NCI-H2081 treated with DMSO at 0.1 percent for 48 hours (cell line): ENCODE data around the gene WWOX.
A peak's percentile ranks its signal among the peaks of the same experiment; 100 is the strongest.

Experiments used
- DNase-seq: peaks from one replicate; lab custom pipeline; 2025; lab: John Stamatoyannopoulos, UW

The WWOX gene

GRCh38 chr16:78195797-78196196 is 96.3 kb downstream of the WWOX start:
- no peak for DNase-seq

- DNase-seq = peak; percentile 4
Measured at GRCh38 chr16:78196502-78196901, 97.0 kb downstream of the WWOX start.

GRCh38 chr16:78198288-78198687 is 98.8 kb downstream of the WWOX start:
- no peak for DNase-seq

GRCh38 chr16:78199325-78200022 is 100.0 kb downstream of the WWOX start:
- DNase-seq = no peak

GRCh38 chr16:78200023-78200389 is 100.6 kb downstream of the WWOX start:
- DNase-seq = no peak

- peak; percentile 2 for DNase-seq
Measured at GRCh38 chr16:78200623-78201096, 101.2 kb downstream of the WWOX start.

- DNase-seq = no peak
Measured at GRCh38 chr16:78205506-78205905, 106.1 kb downstream of the WWOX start.

GRCh38 chr16:78206623-78207223 is 107.3 kb downstream of the WWOX start:
- DNase-seq = no peak

GRCh38 chr16:78209951-78210661 is 110.7 kb downstream of the WWOX start:
- no peak for DNase-seq

- DNase-seq = no peak
Measured at GRCh38 chr16:78211020-78211599, 111.7 kb downstream of the WWOX start.

GRCh38 chr16:78211946-78212345 is 112.5 kb downstream of the WWOX start:
- DNase-seq = no peak

- DNase-seq = no peak
Measured at GRCh38 chr16:78212674-78213073, 113.2 kb downstream of the WWOX start.

GRCh38 chr16:78213751-78214150 is 114.3 kb downstream of the WWOX start:
- DNase-seq = no peak

- DNase-seq = no peak
Measured at GRCh38 chr16:78215222-78215621, 115.8 kb downstream of the WWOX start.

GRCh38 chr16:78216166-78216745 is 116.8 kb downstream of the WWOX start:
- DNase-seq = no peak

- DNase-seq = no peak
Measured at GRCh38 chr16:78217276-78217675, 117.8 kb downstream of the WWOX start.

GRCh38 chr16:78218279-78218678 is 118.8 kb downstream of the WWOX start:
- DNase-seq = no peak

- no peak for DNase-seq
Measured at GRCh38 chr16:78218856-78219651, 119.6 kb downstream of the WWOX start.

GRCh38 chr16:78220571-78220970 is 121.1 kb downstream of the WWOX start:
- no peak for DNase-seq

GRCh38 chr16:78221892-78222291 is 122.4 kb downstream of the WWOX start:
- DNase-seq = no peak

- DNase-seq = no peak
Measured at GRCh38 chr16:78224342-78224741, 124.9 kb downstream of the WWOX start.

- DNase-seq = no peak
Measured at GRCh38 chr16:78225919-78226318, 126.5 kb downstream of the WWOX start.
